Activated naive CD4-positive, alpha-beta T cell treated with anti-CD3 and anti-CD28 coated beads, Interleukin-2, amount 50 U/mL, for 24 hours (primary cell): ENCODE results near the gene SLC15A5.

Experiments used
- H3K27ac Mint-ChIP-seq: one replicate; pipeline ENCODE4 v1.8.0; 2021; ENCODE audit warnings: mild to moderate bottlenecking, mixed read lengths
- H3K27me3 Mint-ChIP-seq: one replicate; pipeline ENCODE4 v1.8.0; 2021; ENCODE audit warnings: mixed read lengths
- H3K36me3 Mint-ChIP-seq: one replicate; pipeline ENCODE4 v1.8.0; 2021; ENCODE audit warnings: mixed read lengths
- H3K4me1 Mint-ChIP-seq: one replicate; pipeline ENCODE4 v1.8.0; 2021; ENCODE audit warnings: mixed read lengths
- H3K4me3 Mint-ChIP-seq: one replicate; pipeline ENCODE4 v1.8.0; 2021; ENCODE audit warnings: mild to moderate bottlenecking, mixed read lengths
- H3K9me3 Mint-ChIP-seq: one replicate; pipeline ENCODE4 v1.8.0; 2021; ENCODE audit warnings: mixed read lengths

SLC15A5 gene

DNA sequence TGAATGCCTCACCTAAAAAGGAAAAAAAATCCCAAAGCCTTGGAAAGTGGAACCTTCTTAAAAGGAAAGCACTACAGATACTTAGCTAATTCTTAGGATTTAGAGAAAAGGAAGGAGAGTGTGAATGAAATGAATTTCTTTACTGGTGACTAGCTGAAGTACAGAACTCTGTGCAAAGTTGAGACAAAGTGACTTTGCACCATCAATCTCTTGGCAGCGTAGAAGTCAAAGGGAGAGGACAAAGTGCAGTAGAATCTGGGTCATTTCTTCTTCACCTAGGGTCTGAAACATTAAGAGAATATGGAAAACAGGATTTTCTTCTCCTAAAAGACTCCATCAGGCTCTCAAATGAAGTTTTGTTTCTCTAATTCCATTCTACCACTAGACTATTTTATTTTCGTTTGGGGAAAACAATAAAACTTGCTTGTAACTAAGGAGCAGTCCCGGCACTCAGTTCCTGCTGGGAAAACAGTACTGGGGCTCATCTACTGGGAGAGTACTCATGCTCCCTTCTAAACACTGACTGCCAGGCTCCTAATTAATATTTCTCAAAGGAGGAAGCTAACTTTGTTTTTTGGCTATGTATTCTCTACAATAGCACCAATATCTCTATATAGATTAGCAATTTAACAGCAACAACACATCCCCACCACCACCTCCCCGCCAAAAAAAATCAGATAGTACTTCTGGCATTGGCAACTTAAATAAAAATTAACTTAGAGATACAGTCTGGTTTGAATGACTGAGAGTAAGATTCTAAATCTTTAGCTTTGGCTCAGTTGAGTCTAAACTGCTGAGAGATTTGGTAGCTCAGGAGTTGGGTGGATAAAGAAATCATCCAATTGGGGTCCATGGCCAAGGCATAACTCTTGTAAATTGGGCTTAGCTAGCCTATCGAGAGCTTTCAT is 110.7 kb downstream of the SLC15A5 start:
- Mint-ChIP-seq H3K4me1 (no peaks in the 10 kb centered on the region), H3K36me3 (no peaks in the 10 kb centered on the region), H3K27me3 (no peaks in the 10 kb centered on the region), H3K4me3 (no peak overlapping the region), H3K9me3 (no peaks in the 10 kb centered on the region), H3K27ac (no peak overlapping the region)

DNA sequence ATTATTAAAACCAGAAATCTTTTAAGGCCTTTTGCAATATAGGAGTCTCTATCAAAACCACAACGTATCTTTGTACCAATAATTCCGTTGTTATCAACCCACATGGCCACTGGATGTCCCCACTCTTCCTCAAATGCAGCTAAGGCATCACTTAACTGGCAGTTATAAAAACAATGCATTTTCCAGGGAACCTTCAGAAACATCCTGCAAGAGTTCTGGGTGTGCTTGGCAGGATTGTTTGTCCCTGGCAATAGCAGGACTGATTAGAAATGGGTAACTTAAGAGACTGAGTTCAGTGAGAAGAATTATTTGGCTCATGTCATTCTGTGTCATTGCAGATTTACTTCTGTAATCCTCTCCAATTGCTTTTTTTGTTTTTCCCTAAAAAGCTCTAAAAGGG is 112.0 kb downstream of the SLC15A5 start:
- H3K27ac Mint-ChIP-seq, result no peak overlapping the region
- H3K9me3 Mint-ChIP-seq, result no peaks in the 10 kb centered on the region
- no peak overlapping the region for H3K4me3 Mint-ChIP-seq
- no peaks in the 10 kb centered on the region for H3K4me1 Mint-ChIP-seq
- H3K36me3 Mint-ChIP-seq, result no peaks in the 10 kb centered on the region
- H3K27me3 Mint-ChIP-seq, result no peaks in the 10 kb centered on the region

DNA sequence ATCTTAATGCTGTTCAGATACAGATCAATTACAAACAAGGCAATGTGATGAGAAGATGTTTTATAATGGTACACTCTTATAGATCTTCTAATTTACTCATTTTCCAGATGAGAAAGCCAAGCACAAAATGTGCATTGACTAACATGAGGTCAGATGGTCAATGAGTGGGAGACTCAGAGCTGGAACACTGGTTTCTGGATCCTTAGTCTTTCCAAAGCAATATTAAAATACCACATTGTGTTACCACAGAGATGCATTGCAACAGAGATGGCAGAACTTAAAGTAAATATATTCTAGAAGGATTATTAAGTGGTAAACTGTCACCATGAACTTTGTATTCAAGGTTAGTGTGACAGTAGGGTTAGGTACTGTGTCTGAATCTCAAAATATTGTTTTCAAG is 113.6 kb downstream of the SLC15A5 start:
- H3K4me3 Mint-ChIP-seq, result no peak overlapping the region
- no peaks in the 10 kb centered on the region for H3K4me1 Mint-ChIP-seq
- H3K27me3 Mint-ChIP-seq, result no peaks in the 10 kb centered on the region
- no peaks in the 10 kb centered on the region for H3K9me3 Mint-ChIP-seq
- no peaks in the 10 kb centered on the region for H3K36me3 Mint-ChIP-seq
- H3K27ac Mint-ChIP-seq, result no peak overlapping the region

DNA sequence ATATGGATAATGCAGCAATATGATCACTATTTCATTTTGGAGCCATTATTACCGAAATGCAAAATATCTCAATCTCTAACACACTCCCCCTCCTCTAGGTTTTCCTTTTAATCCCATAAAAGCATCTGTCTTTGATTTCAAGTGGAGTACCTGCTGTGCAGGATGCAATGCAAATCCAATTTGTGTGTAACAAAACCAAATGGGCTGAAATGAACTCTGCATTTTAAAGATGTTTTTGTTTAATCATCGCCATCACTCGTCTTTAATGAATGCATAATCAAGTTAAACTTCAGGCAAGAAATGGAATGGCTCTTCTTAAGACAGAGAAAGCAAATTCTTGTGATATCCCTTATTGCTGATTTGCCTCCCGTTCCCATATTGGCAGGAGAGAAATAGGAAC is 114.3 kb downstream of the SLC15A5 start:
- H3K4me3 Mint-ChIP-seq, result no peak overlapping the region
- H3K36me3 Mint-ChIP-seq, result no peaks in the 10 kb centered on the region
- H3K27me3 Mint-ChIP-seq, result no peaks in the 10 kb centered on the region
- H3K9me3 Mint-ChIP-seq, result no peaks in the 10 kb centered on the region
- H3K27ac Mint-ChIP-seq, result no peak overlapping the region
- no peaks in the 10 kb centered on the region for H3K4me1 Mint-ChIP-seq

- Mint-ChIP-seq H3K27ac (no peak overlapping the region), H3K9me3 (no peaks in the 10 kb centered on the region), H3K4me1 (no peaks in the 10 kb centered on the region), H3K27me3 (no peaks in the 10 kb centered on the region), H3K36me3 (no peaks in the 10 kb centered on the region), H3K4me3 (no peak overlapping the region)
Observed at GRCh38 chr12:16159571-16159970, 117.9 kb downstream of the SLC15A5 start.

DNA sequence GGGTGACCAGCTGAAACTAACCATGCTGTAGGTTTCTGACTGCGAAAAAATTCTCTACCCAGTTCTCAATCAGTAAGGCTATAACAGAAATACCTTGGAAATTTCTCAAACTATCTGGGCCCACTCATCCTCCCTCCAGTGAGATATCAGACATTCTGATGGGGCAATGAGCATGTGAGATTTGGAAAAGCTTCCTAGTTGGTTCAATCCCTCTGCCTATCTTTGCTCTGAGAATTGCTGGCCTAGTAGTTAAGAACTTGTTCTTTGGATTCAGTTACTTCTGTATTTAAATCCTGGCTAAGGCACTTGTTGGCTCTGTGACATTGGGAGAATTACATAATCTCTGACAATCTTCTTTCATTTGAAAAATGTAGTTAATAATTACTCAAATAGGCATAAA is 119.4 kb downstream of the SLC15A5 start:
- no peaks in the 10 kb centered on the region for H3K4me1 Mint-ChIP-seq
- H3K9me3 Mint-ChIP-seq, result no peaks in the 10 kb centered on the region

DNA sequence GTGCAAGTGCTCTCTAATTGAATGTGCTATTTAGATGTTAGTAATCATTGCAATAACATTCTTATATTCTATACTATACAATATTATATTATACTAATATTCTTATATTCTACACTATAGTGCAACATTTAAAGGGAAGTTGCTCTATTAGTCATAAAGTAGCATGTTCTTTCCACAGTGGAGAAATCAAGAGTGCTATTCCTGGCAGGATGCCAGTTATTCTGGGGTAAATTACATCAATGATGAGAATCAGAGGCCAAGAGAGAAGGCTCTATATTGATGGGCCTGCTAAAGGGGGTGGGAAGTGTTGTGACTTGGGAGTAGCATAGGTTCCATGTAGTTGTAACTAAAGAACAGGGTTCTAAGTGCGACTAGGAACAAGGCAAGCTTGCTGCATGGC is 121.5 kb downstream of the SLC15A5 start:
- Mint-ChIP-seq H3K4me3 (no peak overlapping the region), H3K27me3 (no peaks in the 10 kb centered on the region), H3K9me3 (no peaks in the 10 kb centered on the region), H3K36me3 (no peaks in the 10 kb centered on the region), H3K4me1 (no peaks in the 10 kb centered on the region), H3K27ac (no peak overlapping the region)

More for the DNA sequence above, 119.4 kb downstream of the SLC15A5 start:
- H3K27ac Mint-ChIP-seq, result no peak overlapping the region
- H3K36me3 Mint-ChIP-seq, result no peaks in the 10 kb centered on the region
- H3K4me3 Mint-ChIP-seq, result no peak overlapping the region
- H3K27me3 Mint-ChIP-seq, result no peaks in the 10 kb centered on the region

GRCh38 chr12:16154990-16155389 is 122.5 kb downstream of the SLC15A5 start:
- H3K27me3 Mint-ChIP-seq, result no peaks in the 10 kb centered on the region
- no peaks in the 10 kb centered on the region for H3K4me1 Mint-ChIP-seq
- no peak overlapping the region for H3K4me3 Mint-ChIP-seq
- H3K9me3 Mint-ChIP-seq, result no peaks in the 10 kb centered on the region
- H3K36me3 Mint-ChIP-seq, result no peaks in the 10 kb centered on the region
- no peak overlapping the region for H3K27ac Mint-ChIP-seq

GRCh38 chr12:16152885-16153673 is 124.4 kb downstream of the SLC15A5 start:
- H3K36me3 Mint-ChIP-seq, result no peaks in the 10 kb centered on the region
- H3K9me3 Mint-ChIP-seq, result no peaks in the 10 kb centered on the region
- no peak overlapping the region for H3K27ac Mint-ChIP-seq
- no peaks in the 10 kb centered on the region for H3K27me3 Mint-ChIP-seq
- no peak overlapping the region for H3K4me3 Mint-ChIP-seq
- H3K4me1 Mint-ChIP-seq, result no peaks in the 10 kb centered on the region

DNA sequence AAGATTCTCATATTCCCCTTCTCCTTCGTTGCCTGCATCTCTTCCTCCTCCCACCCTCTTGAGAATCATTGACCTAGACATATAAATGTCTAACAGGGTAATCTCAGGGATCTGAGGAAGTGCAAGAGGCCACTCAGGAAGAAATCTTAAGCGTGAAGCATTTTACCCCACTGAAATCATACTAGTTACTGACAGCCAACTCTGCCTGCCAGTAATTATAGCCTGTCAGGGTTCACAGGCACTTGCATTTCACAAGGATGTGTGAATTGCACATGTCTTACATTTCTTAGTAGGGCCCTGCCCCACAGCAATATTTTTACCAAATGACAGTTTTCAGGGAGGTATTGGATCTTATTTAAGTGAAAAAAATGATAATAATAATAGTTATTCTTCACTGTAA is 127.2 kb downstream of the SLC15A5 start:
- H3K27ac Mint-ChIP-seq, result no peak overlapping the region
- no peaks in the 10 kb centered on the region for H3K9me3 Mint-ChIP-seq

GRCh38 chr12:16148938-16149337 is 128.5 kb downstream of the SLC15A5 start:
- no peaks in the 10 kb centered on the region for H3K27me3 Mint-ChIP-seq
- no peaks in the 10 kb centered on the region for H3K36me3 Mint-ChIP-seq
- no peak overlapping the region for H3K4me3 Mint-ChIP-seq
- H3K9me3 Mint-ChIP-seq, result no peaks in the 10 kb centered on the region
- no peak overlapping the region for H3K27ac Mint-ChIP-seq
- no peaks in the 10 kb centered on the region for H3K4me1 Mint-ChIP-seq

More for the DNA sequence above, 127.2 kb downstream of the SLC15A5 start:
- H3K27me3 Mint-ChIP-seq, result no peaks in the 10 kb centered on the region
- no peak overlapping the region for H3K4me3 Mint-ChIP-seq
- H3K36me3 Mint-ChIP-seq, result no peaks in the 10 kb centered on the region
- H3K4me1 Mint-ChIP-seq, result no peaks in the 10 kb centered on the region
